Muscle layer of colon (tissue), 2 donors: Measurements from ENCODE around the gene C2CD2L.
"Not testable (repeated sequence)": the region's sequence is repeated elsewhere in the genome, so short reads cannot be mapped to it uniquely, and the experiment has no call there.

Experiments
- H3K27ac ChIP-seq: one replicate; pipeline ENCODE4 v1.7.0; 2013; ENCODE audit warnings: low read depth, mild to moderate bottlenecking, low read length, moderate library complexity
- H3K27me3 ChIP-seq, 2 donors: one replicate each; pipeline ENCODE4 v1.7.0; 2013; ENCODE audit warnings: low read length in 2 of 2, mild to moderate bottlenecking in 2 of 2; ENCODE audit not compliant: insufficient read depth in 2 of 2, control insufficient read depth in 1 of 2
- H3K36me3 ChIP-seq: one replicate; pipeline ENCODE4 v1.7.0; 2013; ENCODE audit warnings: mild to moderate bottlenecking, low read length; ENCODE audit not compliant: insufficient read depth
- H3K4me1 ChIP-seq: one replicate; pipeline ENCODE4 v1.7.0; 2013; ENCODE audit warnings: mild to moderate bottlenecking, low read length; ENCODE audit not compliant: insufficient read depth
- H3K4me3 ChIP-seq, 2 donors: one replicate each; pipeline ENCODE4 v1.7.0; 2013; ENCODE audit warnings: low read length in 2 of 2, low read depth in 1 of 2, mild to moderate bottlenecking in 1 of 2, moderate library complexity in 1 of 2
- H3K9ac ChIP-seq: one replicate; pipeline ENCODE4 v1.7.0; 2013; ENCODE audit warnings: low read length
- H3K9me3 ChIP-seq: one replicate; pipeline ENCODE4 v1.7.0; 2013; ENCODE audit warnings: mild to moderate bottlenecking, low read length
- donor health status: abdominal sarcoma.
- donor health status: Adenocarcinoma of cecum.

The C2CD2L gene

GRCh38 chr11:119118946-119119345 is 11.8 kb downstream of the C2CD2L start:
- Histone ChIP-seq H3K36me3 (peaks cover 9% of the 10 kb centered on the region), H3K4me1 (peaks cover 15% of the 10 kb centered on the region), H3K27me3 (no peaks in the 10 kb centered on the region), H3K9ac (no peak overlapping the region), H3K4me3 (no peak overlapping the region), H3K9me3 (no peaks in the 10 kb centered on the region), H3K27ac (no peak overlapping the region)

- Histone ChIP-seq H3K9ac (peak overlapping the region; percentile 67), H3K4me3 (peak overlapping the region; percentile 37 to 100), H3K4me1 (peaks cover 15% of the 10 kb centered on the region), H3K27ac (peak overlapping the region; percentile 62), H3K36me3 (peaks cover 9% of the 10 kb centered on the region), H3K27me3 (no peaks in the 10 kb centered on the region), H3K9me3 (no peaks in the 10 kb centered on the region)
Measured at GRCh38 chr11:119120639-119121007, 13.5 kb downstream of the C2CD2L start.

- Histone ChIP-seq H3K27me3 (no peaks in the 10 kb centered on the region), H3K9ac (peak within 1 kb of the TSS; percentile 83), H3K27ac (peak within 1 kb of the TSS; percentile 90), H3K9me3 (no peaks in the 10 kb centered on the region), H3K4me3 (peak within 1 kb of the TSS; percentile 83 to 100), H3K36me3 (peaks cover 10% of the 10 kb centered on the region), H3K4me1 (peaks cover 15% of the 10 kb centered on the region)
Measured at GRCh38 chr11:119121008-119121810, 14.1 kb downstream of the C2CD2L start, which contains the start of gene HINFP. TSS of gene HINFP (plus strand) at chr11:119121580. CDS start at chr11:119126945, 5,365 bp downstream.

- Histone ChIP-seq H3K27ac (peak overlapping the region; percentile 90), H3K36me3 (peaks cover 16% of the 10 kb centered on the region), H3K27me3 (no peaks in the 10 kb centered on the region), H3K9me3 (no peaks in the 10 kb centered on the region), H3K4me1 (peaks cover 15% of the 10 kb centered on the region), H3K4me3 (peak overlapping the region; percentile 83 to 100), H3K9ac (peak overlapping the region; percentile 83)
Measured at GRCh38 chr11:119121811-119122124, 14.6 kb downstream of the C2CD2L start.

GRCh38 chr11:119125821-119126220 is 18.7 kb downstream of the C2CD2L start:
- H3K27me3 ChIP-seq: no peaks in the 10 kb centered on the region
- no peak overlapping the region for H3K27ac ChIP-seq
- H3K4me3 ChIP-seq: no peak overlapping the region
- peaks cover 28% of the 10 kb centered on the region for H3K36me3 ChIP-seq
- H3K4me1 ChIP-seq: peaks cover 10% of the 10 kb centered on the region
- no peaks in the 10 kb centered on the region for H3K9me3 ChIP-seq
- H3K9ac ChIP-seq: no peak overlapping the region

GRCh38 chr11:119126675-119127268 is 19.6 kb downstream of the C2CD2L start:
- Histone ChIP-seq H3K27me3 (no peaks in the 10 kb centered on the region), H3K4me3 (no peak overlapping the region), H3K9ac (no peak overlapping the region), H3K36me3 (peaks cover 37% of the 10 kb centered on the region), H3K4me1 (peaks cover 9% of the 10 kb centered on the region), H3K27ac (no peak overlapping the region), H3K9me3 (no peaks in the 10 kb centered on the region)

- no peaks in the 10 kb centered on the region for H3K9me3 ChIP-seq
- no peaks in the 10 kb centered on the region for H3K27me3 ChIP-seq
- H3K27ac ChIP-seq: no peak overlapping the region
- no peaks in the 10 kb centered on the region for H3K4me1 ChIP-seq
- H3K4me3 ChIP-seq: no peak overlapping the region
- no peak overlapping the region for H3K9ac ChIP-seq
- peaks cover 55% of the 10 kb centered on the region for H3K36me3 ChIP-seq
Measured at GRCh38 chr11:119130662-119131061, 23.5 kb downstream of the C2CD2L start.

- Histone ChIP-seq H3K27ac (no peak overlapping the region), H3K9me3 (no peaks in the 10 kb centered on the region), H3K9ac (no peak overlapping the region), H3K27me3 (no peaks in the 10 kb centered on the region), H3K36me3 (peaks cover 47% of the 10 kb centered on the region), H3K4me1 (no peaks in the 10 kb centered on the region), H3K4me3 (no peak overlapping the region)
Measured at GRCh38 chr11:119134389-119134978, 27.3 kb downstream of the C2CD2L start.

GRCh38 chr11:119139276-119139675 is 32.1 kb downstream of the C2CD2L start:
- H3K36me3 ChIP-seq, H3K4me1 ChIP-seq, H3K9me3 ChIP-seq, H3K27me3 ChIP-seq, H3K4me3 ChIP-seq, H3K27ac ChIP-seq, H3K9ac ChIP-seq: not testable (repeated sequence)

GRCh38 chr11:119144825-119145486 is 37.8 kb downstream of the C2CD2L start:
- H3K4me3 ChIP-seq: no peak overlapping the region
- H3K27me3 ChIP-seq: peaks cover 0 to 24% of the 10 kb centered on the region in 2 donors
- no peak overlapping the region for H3K9ac ChIP-seq

GRCh38 chr11:119145551-119145950 is 38.4 kb downstream of the C2CD2L start:
- no peak overlapping the region for H3K27ac ChIP-seq
- peaks cover 4% of the 10 kb centered on the region for H3K4me1 ChIP-seq
- no peaks in the 10 kb centered on the region for H3K36me3 ChIP-seq
- no peak overlapping the region for H3K4me3 ChIP-seq
- H3K27me3 ChIP-seq: peaks cover 0 to 30% of the 10 kb centered on the region in 2 donors
- H3K9me3 ChIP-seq: no peaks in the 10 kb centered on the region
- no peak overlapping the region for H3K9ac ChIP-seq

More at GRCh38 chr11:119144825-119145486, 37.8 kb downstream of the C2CD2L start:
- no peak overlapping the region for H3K27ac ChIP-seq
- no peaks in the 10 kb centered on the region for H3K36me3 ChIP-seq
- H3K4me1 ChIP-seq: peaks cover 4% of the 10 kb centered on the region
- H3K9me3 ChIP-seq: no peaks in the 10 kb centered on the region
